ENCODE measurements around the gene PPP6R2. TPM values are rescaled to one million over a fixed set of nuclear protein-coding genes. Genes with fewer than 3 reads are reported as not detected.

PPP6R2 gene
- polyA plus RNA-seq, 1 donor (not counting 4 experiments of a cell fraction or from before 2014, with no cell fraction given) = 19.8 TPM

DNA sequence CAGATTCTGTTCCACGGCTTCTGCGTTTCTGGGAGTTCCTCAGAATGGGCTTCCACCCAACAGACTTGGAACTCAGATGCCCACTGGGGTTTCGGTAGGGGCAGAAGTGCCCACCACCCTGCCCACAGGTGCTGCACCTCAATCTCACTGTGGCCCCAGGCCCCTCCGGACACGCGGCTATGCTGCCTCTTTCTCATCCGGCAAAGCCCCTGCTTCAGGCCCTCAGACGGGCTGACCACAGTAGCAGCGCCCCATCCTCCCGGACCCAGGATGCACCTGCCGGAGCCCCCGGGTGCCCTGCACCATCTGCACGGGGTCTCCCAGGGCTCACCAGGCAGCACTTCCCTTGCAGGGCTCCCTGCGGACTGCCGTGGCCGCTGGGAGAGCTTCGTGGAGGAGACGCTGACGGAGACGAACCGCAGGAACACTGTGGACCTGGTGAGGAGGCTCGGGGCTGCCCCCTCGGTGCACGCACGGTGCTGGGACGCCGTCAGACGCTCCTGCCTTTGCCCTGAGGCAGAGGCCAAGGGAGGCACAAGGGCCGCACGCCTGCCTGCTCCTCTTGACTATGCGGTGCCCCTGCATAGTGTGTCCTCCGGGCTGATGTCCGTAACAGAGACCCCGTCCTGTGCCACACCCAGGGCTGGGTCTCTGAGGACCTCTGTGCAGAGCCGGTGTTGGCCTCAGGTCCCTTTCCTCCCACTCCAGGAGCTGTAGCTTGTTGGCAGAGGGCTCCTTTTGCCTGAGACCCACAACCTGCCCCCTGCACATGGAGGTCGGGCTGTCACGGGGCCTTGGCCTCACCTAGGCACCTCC is 93.1 kb downstream of the PPP6R2 start:
- no peak overlapping the region for H2AFZ ChIP-seq (ENCODE audit: control insufficient read depth, low read length)
- no peak for FAIRE-seq
- H3K9me1 ChIP-seq (ENCODE audit: control insufficient read depth, extremely low read depth, insufficient read depth, low read length) = no peaks in the 10 kb centered on the region
- H3K9me3 ChIP-seq (ENCODE audit: control insufficient read depth, low read depth, low read length) = no peaks in the 10 kb centered on the region
- no peak for TF ChIP-seq EZH2 (IDR thresholded peaks at IDR 0.05; ENCODE audit: low read length)
- TF ChIP-seq, protein P1, sequence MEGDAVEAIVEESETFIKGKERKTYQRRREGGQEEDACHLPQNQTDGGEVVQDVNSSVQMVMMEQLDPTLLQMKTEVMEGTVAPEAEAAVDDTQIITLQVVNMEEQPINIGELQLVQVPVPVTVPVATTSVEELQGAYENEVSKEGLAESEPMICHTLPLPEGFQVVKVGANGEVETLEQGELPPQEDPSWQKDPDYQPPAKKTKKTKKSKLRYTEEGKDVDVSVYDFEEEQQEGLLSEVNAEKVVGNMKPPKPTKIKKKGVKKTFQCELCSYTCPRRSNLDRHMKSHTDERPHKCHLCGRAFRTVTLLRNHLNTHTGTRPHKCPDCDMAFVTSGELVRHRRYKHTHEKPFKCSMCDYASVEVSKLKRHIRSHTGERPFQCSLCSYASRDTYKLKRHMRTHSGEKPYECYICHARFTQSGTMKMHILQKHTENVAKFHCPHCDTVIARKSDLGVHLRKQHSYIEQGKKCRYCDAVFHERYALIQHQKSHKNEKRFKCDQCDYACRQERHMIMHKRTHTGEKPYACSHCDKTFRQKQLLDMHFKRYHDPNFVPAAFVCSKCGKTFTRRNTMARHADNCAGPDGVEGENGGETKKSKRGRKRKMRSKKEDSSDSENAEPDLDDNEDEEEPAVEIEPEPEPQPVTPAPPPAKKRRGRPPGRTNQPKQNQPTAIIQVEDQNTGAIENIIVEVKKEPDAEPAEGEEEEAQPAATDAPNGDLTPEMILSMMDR (optimal IDR thresholded peaks at IDR 0.05 in 1 of 3, IDR thresholded peaks at IDR 0.05 in 1 of 3, conservative IDR thresholded peaks at IDR 0.05 in 1 of 3; ENCODE audit: extremely low read depth in 1 of 3, insufficient read depth in 2 of 3, low read length in 3 of 3) = no peak
- dilution Hi-C loops (cut with MboI; ENCODE audit: extremely low pct_ligation_motif_present, low sequenced_read_pairs) = no loop called here
- no peak for DNase-seq (ENCODE audit: low read depth, low spot score)
- H3K4me3 ChIP-seq (ENCODE audit: control insufficient read depth in 2 of 3, extremely low read depth in 1 of 3, insufficient read depth in 2 of 3, low read depth in 1 of 3, low read length in 3 of 3) = no peak overlapping the region
- H3K4me1 ChIP-seq (ENCODE audit: control insufficient read depth, extremely low read depth, insufficient read depth, low read length) = peaks cover 9% of the 10 kb centered on the region
- H3K4me2 ChIP-seq (ENCODE audit: control insufficient read depth, extremely low read depth, insufficient read depth, low read depth, low read length) = no peak overlapping the region
- H3K9ac ChIP-seq (ENCODE audit: control insufficient read depth, extremely low read depth, insufficient read depth, low read length) = no peak overlapping the region
- H3K27me3 ChIP-seq (ENCODE audit: control insufficient read depth, extremely low read depth, insufficient read depth, low read length) = no peaks in the 10 kb centered on the region
- peaks cover 14 to 43% of the 10 kb centered on the region in 2 experiments for H3K36me3 ChIP-seq (ENCODE audit: control insufficient read depth in 2 of 2, extremely low read depth in 1 of 2, insufficient read depth in 2 of 2, low read length in 2 of 2)
- no peaks in the 10 kb centered on the region for H3K79me2 ChIP-seq (ENCODE audit: control insufficient read depth, insufficient read depth, low read length)
- no peak overlapping the region for H3K27ac ChIP-seq (ENCODE audit: control insufficient read depth, insufficient read depth, low read length)
- H4K20me1 ChIP-seq (ENCODE audit: control insufficient read depth, extremely low read depth, insufficient read depth, low read length) = no peaks in the 10 kb centered on the region

DNA sequence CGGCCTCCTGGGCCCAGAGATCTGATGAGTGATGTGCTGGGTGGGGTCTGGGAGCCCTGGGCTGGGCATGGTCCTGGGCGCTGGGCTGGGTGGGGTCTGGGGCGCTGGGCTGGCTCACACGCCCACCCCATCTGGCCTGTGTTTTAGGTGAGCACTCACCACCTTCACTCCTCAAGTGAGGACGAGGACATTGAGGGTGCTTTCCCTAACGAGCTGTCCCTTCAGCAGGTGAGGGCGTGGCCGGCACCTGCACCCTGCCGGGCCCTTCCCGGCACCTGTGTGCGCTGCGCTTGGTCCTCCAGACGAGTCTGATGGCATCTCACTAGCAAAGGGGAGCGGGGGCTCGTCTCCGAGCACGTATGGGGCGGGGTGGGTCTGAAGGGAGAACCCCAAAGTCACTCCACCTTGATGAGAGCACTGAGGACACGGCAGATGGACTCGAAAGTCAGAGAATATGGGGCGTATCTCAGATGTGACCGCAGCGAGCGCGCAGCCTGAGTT is 93.8 kb downstream of the PPP6R2 start:
- no peak overlapping the region for H3K9ac ChIP-seq (ENCODE audit: control insufficient read depth, extremely low read depth, insufficient read depth, low read length)
- dilution Hi-C loops (cut with MboI; ENCODE audit: extremely low pct_ligation_motif_present, low sequenced_read_pairs) = no loop called here
- no peaks in the 10 kb centered on the region for H3K27me3 ChIP-seq (ENCODE audit: control insufficient read depth, extremely low read depth, insufficient read depth, low read length)
- H4K20me1 ChIP-seq (ENCODE audit: control insufficient read depth, extremely low read depth, insufficient read depth, low read length) = peaks cover 3% of the 10 kb centered on the region
- TF ChIP-seq, protein P1 (optimal IDR thresholded peaks at IDR 0.05 in 1 of 3, IDR thresholded peaks at IDR 0.05 in 1 of 3, conservative IDR thresholded peaks at IDR 0.05 in 1 of 3; ENCODE audit: extremely low read depth in 1 of 3, insufficient read depth in 2 of 3, low read length in 3 of 3) = no peak
- no peak for TF ChIP-seq EZH2 (IDR thresholded peaks at IDR 0.05; ENCODE audit: low read length)
- no peak overlapping the region for H3K4me3 ChIP-seq (ENCODE audit: control insufficient read depth in 2 of 3, extremely low read depth in 1 of 3, insufficient read depth in 2 of 3, low read depth in 1 of 3, low read length in 3 of 3)
- H3K79me2 ChIP-seq (ENCODE audit: control insufficient read depth, insufficient read depth, low read length) = no peaks in the 10 kb centered on the region
- no peak overlapping the region for H2AFZ ChIP-seq (ENCODE audit: control insufficient read depth, low read length)
- no peak overlapping the region for H3K27ac ChIP-seq (ENCODE audit: control insufficient read depth, insufficient read depth, low read length)
- H3K4me1 ChIP-seq (ENCODE audit: control insufficient read depth, extremely low read depth, insufficient read depth, low read length) = peaks cover 9% of the 10 kb centered on the region
- no peak for DNase-seq (ENCODE audit: low read depth, low spot score)
- FAIRE-seq = no peak
- H3K4me2 ChIP-seq (ENCODE audit: control insufficient read depth, extremely low read depth, insufficient read depth, low read depth, low read length) = no peak overlapping the region
- no peaks in the 10 kb centered on the region for H3K9me3 ChIP-seq (ENCODE audit: control insufficient read depth, low read depth, low read length)
- H3K36me3 ChIP-seq (ENCODE audit: control insufficient read depth in 2 of 2, extremely low read depth in 1 of 2, insufficient read depth in 2 of 2, low read length in 2 of 2) = peaks cover 10 to 38% of the 10 kb centered on the region in 2 experiments
- H3K9me1 ChIP-seq (ENCODE audit: control insufficient read depth, extremely low read depth, insufficient read depth, low read length) = no peaks in the 10 kb centered on the region

Measured in keratinocyte (primary cell).